ENCODE measurements around the gene BRD7. TPM values are rescaled to one million over a fixed set of nuclear protein-coding genes. Genes with fewer than 3 reads are reported as not detected.

Gene BRD7
- total RNA-seq, 1 experiment from 2014 or later, result 122 TPM

DNA sequence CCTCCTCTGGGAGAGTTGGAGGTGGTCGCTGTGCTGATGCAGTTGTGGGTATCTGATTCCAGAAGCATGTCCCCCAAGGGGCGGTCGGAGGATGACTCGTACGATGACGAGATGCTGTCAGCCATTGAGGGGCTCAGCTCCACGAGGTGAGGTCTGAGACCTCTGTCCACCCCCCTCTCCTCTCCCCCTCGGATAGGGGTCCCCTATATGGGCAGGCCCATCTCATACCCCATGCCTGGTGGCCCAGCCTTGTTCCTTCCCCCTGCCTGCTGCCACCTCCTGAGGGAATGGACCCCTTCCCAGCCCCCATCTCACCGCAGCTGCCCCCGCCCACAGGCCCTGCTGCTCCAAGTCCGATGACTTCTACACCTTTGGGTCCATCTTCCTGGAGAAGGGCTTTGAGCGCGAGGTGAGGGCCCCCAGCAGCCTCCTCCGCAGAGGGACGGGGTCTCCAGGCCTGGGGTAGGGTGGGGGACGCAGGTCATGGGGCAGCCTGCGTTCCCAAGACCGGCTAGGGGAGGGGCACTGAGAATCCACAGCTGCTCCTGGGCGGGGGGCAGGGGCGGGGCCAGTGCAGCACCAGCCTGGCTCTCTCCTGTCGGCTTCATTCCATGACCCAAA, 63.2 kb downstream of the BRD7 start:
- ChIA-PET CTCF (no interaction called here), POLR2A (no interaction called here)
- Mint-ChIP-seq H3K4me1 (no peaks in the 10 kb centered on the region), H3K27me3 (ENCODE audit: low read depth) (no peaks in the 10 kb centered on the region), H3K36me3 (no peaks in the 10 kb centered on the region), H3K4me3 (no peak overlapping the region), H3K9me3 (no peaks in the 10 kb centered on the region), H3K27ac (no peak overlapping the region)
- ATAC-seq (no peak), DNase-seq (ENCODE audit: low spot score) (no peak)
- TF ChIP-seq, protein P1, sequence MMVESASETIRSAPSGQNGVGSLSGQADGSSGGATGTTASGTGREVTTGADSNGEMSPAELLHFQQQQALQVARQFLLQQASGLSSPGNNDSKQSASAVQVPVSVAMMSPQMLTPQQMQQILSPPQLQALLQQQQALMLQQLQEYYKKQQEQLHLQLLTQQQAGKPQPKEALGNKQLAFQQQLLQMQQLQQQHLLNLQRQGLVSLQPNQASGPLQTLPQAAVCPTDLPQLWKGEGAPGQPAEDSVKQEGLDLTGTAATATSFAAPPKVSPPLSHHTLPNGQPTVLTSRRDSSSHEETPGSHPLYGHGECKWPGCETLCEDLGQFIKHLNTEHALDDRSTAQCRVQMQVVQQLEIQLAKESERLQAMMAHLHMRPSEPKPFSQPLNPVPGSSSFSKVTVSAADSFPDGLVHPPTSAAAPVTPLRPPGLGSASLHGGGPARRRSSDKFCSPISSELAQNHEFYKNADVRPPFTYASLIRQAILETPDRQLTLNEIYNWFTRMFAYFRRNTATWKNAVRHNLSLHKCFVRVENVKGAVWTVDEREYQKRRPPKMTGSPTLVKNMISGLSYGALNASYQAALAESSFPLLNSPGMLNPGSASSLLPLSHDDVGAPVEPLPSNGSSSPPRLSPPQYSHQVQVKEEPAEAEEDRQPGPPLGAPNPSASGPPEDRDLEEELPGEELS (CRISPR knock-in tag; IDR thresholded peaks at IDR 0.05), result no peak
- no peak for TF ChIP-seq SMAD3 (CRISPR knock-in tag; IDR thresholded peaks at IDR 0.05; ENCODE audit: borderline replicate concordance)
- TF ChIP-seq ZNF219 (CRISPR knock-in tag; IDR thresholded peaks at IDR 0.05; ENCODE audit: borderline replicate concordance), result no peak
- no peak for TF ChIP-seq ATF1 (CRISPR knock-in tag; IDR thresholded peaks at IDR 0.05)
- TF ChIP-seq, protein P2, sequence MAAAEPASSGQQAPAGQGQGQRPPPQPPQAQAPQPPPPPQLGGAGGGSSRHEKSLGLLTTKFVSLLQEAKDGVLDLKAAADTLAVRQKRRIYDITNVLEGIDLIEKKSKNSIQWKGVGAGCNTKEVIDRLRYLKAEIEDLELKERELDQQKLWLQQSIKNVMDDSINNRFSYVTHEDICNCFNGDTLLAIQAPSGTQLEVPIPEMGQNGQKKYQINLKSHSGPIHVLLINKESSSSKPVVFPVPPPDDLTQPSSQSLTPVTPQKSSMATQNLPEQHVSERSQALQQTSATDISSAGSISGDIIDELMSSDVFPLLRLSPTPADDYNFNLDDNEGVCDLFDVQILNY (CRISPR knock-in tag; IDR thresholded peaks at IDR 0.05), result no peak
- TF ChIP-seq, protein P3, sequence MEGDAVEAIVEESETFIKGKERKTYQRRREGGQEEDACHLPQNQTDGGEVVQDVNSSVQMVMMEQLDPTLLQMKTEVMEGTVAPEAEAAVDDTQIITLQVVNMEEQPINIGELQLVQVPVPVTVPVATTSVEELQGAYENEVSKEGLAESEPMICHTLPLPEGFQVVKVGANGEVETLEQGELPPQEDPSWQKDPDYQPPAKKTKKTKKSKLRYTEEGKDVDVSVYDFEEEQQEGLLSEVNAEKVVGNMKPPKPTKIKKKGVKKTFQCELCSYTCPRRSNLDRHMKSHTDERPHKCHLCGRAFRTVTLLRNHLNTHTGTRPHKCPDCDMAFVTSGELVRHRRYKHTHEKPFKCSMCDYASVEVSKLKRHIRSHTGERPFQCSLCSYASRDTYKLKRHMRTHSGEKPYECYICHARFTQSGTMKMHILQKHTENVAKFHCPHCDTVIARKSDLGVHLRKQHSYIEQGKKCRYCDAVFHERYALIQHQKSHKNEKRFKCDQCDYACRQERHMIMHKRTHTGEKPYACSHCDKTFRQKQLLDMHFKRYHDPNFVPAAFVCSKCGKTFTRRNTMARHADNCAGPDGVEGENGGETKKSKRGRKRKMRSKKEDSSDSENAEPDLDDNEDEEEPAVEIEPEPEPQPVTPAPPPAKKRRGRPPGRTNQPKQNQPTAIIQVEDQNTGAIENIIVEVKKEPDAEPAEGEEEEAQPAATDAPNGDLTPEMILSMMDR (IDR thresholded peaks at IDR 0.05), result no peak
- TF ChIP-seq, protein P4, sequence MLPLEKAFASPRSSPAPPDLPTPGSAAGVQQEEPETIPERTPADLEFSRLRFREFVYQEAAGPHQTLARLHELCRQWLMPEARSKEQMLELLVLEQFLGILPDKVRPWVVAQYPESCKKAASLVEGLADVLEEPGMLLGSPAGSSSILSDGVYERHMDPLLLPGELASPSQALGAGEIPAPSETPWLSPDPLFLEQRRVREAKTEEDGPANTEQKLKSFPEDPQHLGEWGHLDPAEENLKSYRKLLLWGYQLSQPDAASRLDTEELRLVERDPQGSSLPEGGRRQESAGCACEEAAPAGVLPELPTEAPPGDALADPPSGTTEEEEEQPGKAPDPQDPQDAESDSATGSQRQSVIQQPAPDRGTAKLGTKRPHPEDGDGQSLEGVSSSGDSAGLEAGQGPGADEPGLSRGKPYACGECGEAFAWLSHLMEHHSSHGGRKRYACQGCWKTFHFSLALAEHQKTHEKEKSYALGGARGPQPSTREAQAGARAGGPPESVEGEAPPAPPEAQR (CRISPR knock-in tag; IDR thresholded peaks at IDR 0.05), result no peak
- TF ChIP-seq, protein P5, sequence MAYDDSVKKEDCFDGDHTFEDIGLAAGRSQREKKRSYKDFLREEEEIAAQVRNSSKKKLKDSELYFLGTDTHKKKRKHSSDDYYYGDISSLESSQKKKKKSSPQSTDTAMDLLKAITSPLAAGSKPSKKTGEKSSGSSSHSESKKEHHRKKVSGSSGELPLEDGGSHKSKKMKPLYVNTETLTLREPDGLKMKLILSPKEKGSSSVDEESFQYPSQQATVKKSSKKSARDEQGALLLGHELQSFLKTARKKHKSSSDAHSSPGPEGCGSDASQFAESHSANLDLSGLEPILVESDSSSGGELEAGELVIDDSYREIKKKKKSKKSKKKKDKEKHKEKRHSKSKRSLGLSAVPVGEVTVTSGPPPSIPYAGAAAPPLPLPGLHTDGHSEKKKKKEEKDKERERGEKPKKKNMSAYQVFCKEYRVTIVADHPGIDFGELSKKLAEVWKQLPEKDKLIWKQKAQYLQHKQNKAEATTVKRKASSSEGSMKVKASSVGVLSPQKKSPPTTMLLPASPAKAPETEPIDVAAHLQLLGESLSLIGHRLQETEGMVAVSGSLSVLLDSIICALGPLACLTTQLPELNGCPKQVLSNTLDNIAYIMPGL (CRISPR knock-in tag; IDR thresholded peaks at IDR 0.05), result no peak
- TF ChIP-seq JAZF1 (CRISPR knock-in tag; IDR thresholded peaks at IDR 0.05), result no peak
- TF ChIP-seq ZNF317 (CRISPR knock-in tag; IDR thresholded peaks at IDR 0.05; ENCODE audit: borderline replicate concordance, low read depth), result no peak
- no peak for TF ChIP-seq PRRX2 (CRISPR knock-in tag; IDR thresholded peaks at IDR 0.05)

DNA sequence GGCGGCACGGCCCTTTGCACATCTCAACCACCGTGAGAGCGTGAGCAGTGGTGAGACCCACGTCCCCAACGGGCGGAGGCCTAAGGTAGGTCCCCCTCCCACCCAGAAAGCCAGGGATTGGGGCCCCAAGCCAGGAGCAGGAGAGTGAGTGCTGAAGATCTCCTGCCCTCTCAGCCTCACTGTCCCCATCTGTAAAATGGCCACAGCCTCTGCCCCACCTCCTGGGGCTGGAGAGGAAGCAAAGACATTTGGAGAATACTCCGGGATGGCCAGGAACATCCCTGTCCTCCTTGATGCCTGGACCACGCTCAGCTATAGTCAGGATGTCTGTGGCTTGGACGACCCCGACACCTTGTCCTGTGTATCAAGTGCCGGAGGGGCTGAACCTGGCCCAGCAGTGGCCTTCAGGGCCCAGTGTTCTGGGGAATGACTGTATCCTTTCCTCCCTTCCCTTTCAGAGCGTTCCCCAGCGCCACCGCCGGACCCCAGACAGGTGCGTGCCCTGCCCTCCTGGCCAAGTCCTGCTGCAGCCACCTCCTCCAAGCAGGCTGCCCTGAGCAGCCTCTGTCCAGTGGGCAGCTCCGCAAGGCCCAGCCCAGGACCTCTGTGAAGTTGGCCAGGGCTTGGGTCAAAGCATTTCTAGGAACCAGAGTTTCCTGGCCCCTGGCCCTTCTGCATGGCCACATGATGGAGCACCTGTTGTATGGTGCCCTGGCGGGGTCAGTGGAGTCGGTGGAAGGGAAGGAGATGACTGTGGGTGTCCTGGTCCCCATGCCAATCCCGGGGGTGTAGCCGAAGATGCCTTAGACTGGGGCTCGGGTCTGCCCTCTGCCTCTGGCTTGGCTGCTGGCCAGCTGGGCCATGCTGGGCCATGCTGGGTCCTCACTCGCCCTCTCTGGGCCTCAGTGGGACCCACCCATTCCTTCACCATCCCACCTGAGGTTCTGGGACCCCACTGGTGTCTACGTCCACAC, 64.0 kb downstream of the BRD7 start:
- ChIA-PET CTCF (no interaction called here), POLR2A (no interaction called here)
- Mint-ChIP-seq H3K9me3 (no peaks in the 10 kb centered on the region), H3K36me3 (no peaks in the 10 kb centered on the region), H3K4me1 (no peaks in the 10 kb centered on the region), H3K4me3 (no peak overlapping the region), H3K27me3 (ENCODE audit: low read depth) (no peaks in the 10 kb centered on the region), H3K27ac (no peak overlapping the region)
- DNase-seq (ENCODE audit: low spot score) (no peak), ATAC-seq (no peak)
- TF ChIP-seq, protein P6, sequence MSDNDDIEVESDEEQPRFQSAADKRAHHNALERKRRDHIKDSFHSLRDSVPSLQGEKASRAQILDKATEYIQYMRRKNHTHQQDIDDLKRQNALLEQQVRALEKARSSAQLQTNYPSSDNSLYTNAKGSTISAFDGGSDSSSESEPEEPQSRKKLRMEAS (CRISPR knock-in tag; IDR thresholded peaks at IDR 0.05), result no peak
- no peak for TF ChIP-seq ZNF671 (CRISPR knock-in tag; IDR thresholded peaks at IDR 0.05)
- no peak for TF ChIP-seq IRF2 (CRISPR knock-in tag; IDR thresholded peaks at IDR 0.05; ENCODE audit: borderline replicate concordance, low read depth)
- no peak for TF ChIP-seq NFATC4 (CRISPR knock-in tag; IDR thresholded peaks at IDR 0.05)
- TF ChIP-seq FOXP1 (CRISPR knock-in tag; IDR thresholded peaks at IDR 0.05; ENCODE audit: borderline replicate concordance), result no peak
- no peak for TF ChIP-seq RORB (CRISPR knock-in tag; IDR thresholded peaks at IDR 0.05)
- no peak for TF ChIP-seq KAT7 (CRISPR knock-in tag; IDR thresholded peaks at IDR 0.05; ENCODE audit: borderline replicate concordance)
- TF ChIP-seq GRHL2 (CRISPR knock-in tag; IDR thresholded peaks at IDR 0.05; ENCODE audit: insufficient replicate concordance, severe bottlenecking), result no peak
- no peak for TF ChIP-seq SMAD4 (CRISPR knock-in tag; IDR thresholded peaks at IDR 0.05)
- TF ChIP-seq, protein P7, sequence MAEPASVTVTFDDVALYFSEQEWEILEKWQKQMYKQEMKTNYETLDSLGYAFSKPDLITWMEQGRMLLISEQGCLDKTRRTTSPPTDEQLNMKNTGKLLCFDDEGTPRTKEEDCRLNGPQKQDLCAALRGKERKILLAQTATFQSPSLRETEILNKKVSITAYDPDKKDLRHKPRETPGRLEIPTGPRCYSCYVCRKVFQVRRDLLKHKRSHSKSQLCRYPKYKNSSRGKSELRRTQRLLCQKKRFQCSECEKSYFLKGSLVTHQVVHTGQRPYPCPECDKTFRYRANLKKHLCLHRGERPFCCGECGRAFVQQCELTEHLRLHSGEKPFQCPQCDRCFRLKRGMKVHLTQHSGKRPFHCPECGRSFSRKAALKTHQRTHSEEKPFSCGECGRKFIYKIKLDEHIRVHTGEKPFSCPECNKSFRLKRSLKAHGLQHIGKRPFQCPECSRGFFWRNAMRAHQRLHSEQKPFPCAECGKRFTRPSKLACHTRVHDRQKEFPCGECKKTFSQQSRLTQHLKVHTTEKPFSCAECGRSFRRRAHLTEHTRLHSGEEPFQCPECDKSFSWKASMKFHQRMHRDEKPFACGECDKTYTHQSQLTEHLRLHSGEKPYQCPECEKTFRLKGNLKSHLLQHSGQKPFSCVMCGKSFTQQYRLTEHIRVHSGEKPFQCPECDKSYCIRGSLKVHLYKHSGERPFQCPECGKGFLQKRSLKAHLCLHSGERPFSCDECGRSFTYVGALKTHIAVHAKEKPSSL (CRISPR knock-in tag; conservative IDR thresholded peaks at IDR 0.05), result no peak
- TF ChIP-seq, protein P8, sequence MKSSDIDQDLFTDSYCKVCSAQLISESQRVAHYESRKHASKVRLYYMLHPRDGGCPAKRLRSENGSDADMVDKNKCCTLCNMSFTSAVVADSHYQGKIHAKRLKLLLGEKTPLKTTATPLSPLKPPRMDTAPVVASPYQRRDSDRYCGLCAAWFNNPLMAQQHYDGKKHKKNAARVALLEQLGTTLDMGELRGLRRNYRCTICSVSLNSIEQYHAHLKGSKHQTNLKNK (CRISPR knock-in tag; IDR thresholded peaks at IDR 0.05), result no peak
